Trophoblast cell (in vitro differentiated cells and primary cell): ENCODE measurements around the gene SPG21.

Experiments
- DNase-seq, 2 donors: peaks; one replicate each; pipeline ENCODE4 v3.0.0-alpha.2; 2016
- H2AFZ ChIP-seq: 2 replicates; pipeline ENCODE4 v1.6.1; 2013; ENCODE audit warnings: low read length, moderate library complexity, mild to moderate bottlenecking; ENCODE audit not compliant: insufficient read depth, poor library complexity
- H2AK5ac ChIP-seq: 2 replicates; pipeline ENCODE4 v1.6.1; 2013; ENCODE audit warnings: mild to moderate bottlenecking, low read length
- H2BK120ac ChIP-seq: 2 replicates; pipeline ENCODE4 v1.6.1; 2013; ENCODE audit warnings: low read length, mild to moderate bottlenecking, moderate library complexity; ENCODE audit not compliant: insufficient read depth, poor library complexity
- H2BK12ac ChIP-seq: 2 replicates; pipeline ENCODE4 v1.6.1; 2013; ENCODE audit warnings: mild to moderate bottlenecking, low read length, moderate library complexity
- H2BK5ac ChIP-seq: 2 replicates; pipeline ENCODE4 v1.6.1; 2013; ENCODE audit warnings: low read length, low read depth, moderate library complexity, mild to moderate bottlenecking; ENCODE audit not compliant: poor library complexity
- H3K14ac ChIP-seq: 2 replicates; pipeline ENCODE4 v1.6.1; 2013; ENCODE audit warnings: mild to moderate bottlenecking, low read length
- H3K18ac ChIP-seq: 2 replicates; pipeline ENCODE4 v1.6.1; 2013; ENCODE audit warnings: mild to moderate bottlenecking, low read length
- H3K23ac ChIP-seq: 2 replicates; pipeline ENCODE4 v1.6.1; 2013; ENCODE audit warnings: low read length
- H3K27ac ChIP-seq: 2 replicates; pipeline ENCODE4 v1.5.1; 2013; ENCODE audit warnings: low read depth, mild to moderate bottlenecking, inconsistent platforms, low read length, moderate library complexity
- H3K27me3 ChIP-seq: 2 replicates; pipeline ENCODE4 v1.6.1; 2013; ENCODE audit warnings: inconsistent platforms, mild to moderate bottlenecking, low read length, moderate library complexity; ENCODE audit not compliant: insufficient read depth
- H3K36me3 ChIP-seq, 2 experiments: 1 replicate in 1 of 2; 2 replicates in 1 of 2; pipeline ENCODE4 v1.6.1; 2013; ENCODE audit warnings: low read length in 2 of 2, mild to moderate bottlenecking in 2 of 2, moderate library complexity in 1 of 2; ENCODE audit not compliant: insufficient read depth in 2 of 2, control insufficient read depth in 1 of 2
- H3K4ac ChIP-seq: 2 replicates; pipeline ENCODE4 v1.6.1; 2013; ENCODE audit warnings: low read depth, mild to moderate bottlenecking, low read length, moderate library complexity
- H3K4me1 ChIP-seq, 2 experiments: 1 replicate in 1 of 2; 2 replicates in 1 of 2; pipeline ENCODE4 v1.6.1; 2013; ENCODE audit warnings: low read length in 2 of 2, mild to moderate bottlenecking in 2 of 2, moderate library complexity in 1 of 2; ENCODE audit not compliant: insufficient read depth in 2 of 2, control insufficient read depth in 1 of 2
- H3K4me2 ChIP-seq: 2 replicates; pipeline ENCODE4 v1.6.1; 2013; ENCODE audit warnings: inconsistent platforms, mild to moderate bottlenecking, low read length, moderate library complexity
- H3K4me3 ChIP-seq: 2 replicates; pipeline ENCODE4 v1.5.1; 2013; ENCODE audit warnings: mild to moderate bottlenecking, low read depth, low read length, inconsistent platforms
- H3K79me1 ChIP-seq: one replicate; pipeline ENCODE4 v1.6.1; 2013; ENCODE audit warnings: low read length
- H3K79me2 ChIP-seq: 2 replicates; pipeline ENCODE4 v1.6.1; 2013; ENCODE audit warnings: low read length, mild to moderate bottlenecking; ENCODE audit not compliant: control insufficient read depth, insufficient read depth, poor library complexity
- H3K9ac ChIP-seq: 2 replicates; pipeline ENCODE4 v1.6.1; 2013; ENCODE audit warnings: mild to moderate bottlenecking, low read length
- H3K9me3 ChIP-seq: 2 replicates; pipeline ENCODE4 v1.6.1; 2013; ENCODE audit warnings: low read depth, mild to moderate bottlenecking, control low read depth, inconsistent platforms, low read length; ENCODE audit not compliant: insufficient read depth
- H4K12ac ChIP-seq: 2 replicates; pipeline ENCODE4 v1.6.1; 2013; ENCODE audit warnings: low read depth, mild to moderate bottlenecking, low read length, moderate library complexity
- H4K8ac ChIP-seq: 2 replicates; pipeline ENCODE4 v1.6.1; 2013; ENCODE audit warnings: low read depth, mild to moderate bottlenecking, low read length, moderate library complexity
- H4K91ac ChIP-seq: one replicate; pipeline ENCODE4 v1.6.1; 2013; ENCODE audit warnings: low read depth, mild to moderate bottlenecking, low read length, moderate library complexity
- WGBS: extraction: QIAGEN DNeasy Blood & Tissue Kit; methylation state at CpG from one replicate; pipeline ENCODE4 v1.1.7; 2013; ENCODE audit warnings: missing lambda C conversion rate; ENCODE audit not compliant: insufficient read length, insufficient coverage; ENCODE audit errors: extremely low coverage; 5-methylcytosine and 5-hydroxymethylcytosine counted together

SPG21 gene

DNA sequence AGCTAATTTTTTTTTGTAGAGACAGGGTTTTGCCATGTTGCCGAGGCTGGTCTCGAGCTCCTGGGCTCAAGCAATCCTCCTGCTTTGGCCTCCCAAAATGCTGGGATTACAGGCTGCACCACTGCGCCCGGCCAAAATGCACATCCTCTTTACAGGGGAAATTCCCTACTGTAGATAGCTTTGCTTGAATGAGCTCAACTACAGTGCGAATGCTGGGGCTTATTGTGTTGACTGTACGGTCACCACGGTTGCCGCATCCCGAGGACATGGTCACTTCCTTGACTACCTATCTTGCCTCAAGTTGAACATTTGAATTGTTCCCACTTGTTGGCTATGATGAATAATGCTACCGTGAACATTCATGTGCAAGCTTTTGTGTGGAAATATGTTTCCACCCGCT, 45.0 kb upstream of the SPG21 start:
- Histone ChIP-seq H3K9me3 (peaks cover 2% of the 10 kb centered on the region), H4K8ac (no peak overlapping the region), H3K36me3 (no peaks in the 10 kb centered on the region), H2BK5ac (no peak overlapping the region), H2BK120ac (no peak overlapping the region), H2BK12ac (no peak overlapping the region), H3K4me3 (no peak overlapping the region), H3K23ac (no peak overlapping the region), H3K4me2 (no peak overlapping the region), H4K91ac (no peak overlapping the region), H3K14ac (no peak overlapping the region), H3K27me3 (no peaks in the 10 kb centered on the region), H2AK5ac (no peak overlapping the region), H3K79me1 (no peaks in the 10 kb centered on the region), H2AFZ (no peak overlapping the region), H3K18ac (no peak overlapping the region), H3K27ac (no peak overlapping the region), H4K12ac (no peak overlapping the region), H3K9ac (no peak overlapping the region), H3K4ac (no peak overlapping the region), H3K4me1 (peaks cover 0 to 2% of the 10 kb centered on the region in 2 experiments), H3K79me2 (no peaks in the 10 kb centered on the region)
- DNase-seq, result no peak
- WGBS, result no CpG with 5 or more reads among the region's 11 CpGs

DNA sequence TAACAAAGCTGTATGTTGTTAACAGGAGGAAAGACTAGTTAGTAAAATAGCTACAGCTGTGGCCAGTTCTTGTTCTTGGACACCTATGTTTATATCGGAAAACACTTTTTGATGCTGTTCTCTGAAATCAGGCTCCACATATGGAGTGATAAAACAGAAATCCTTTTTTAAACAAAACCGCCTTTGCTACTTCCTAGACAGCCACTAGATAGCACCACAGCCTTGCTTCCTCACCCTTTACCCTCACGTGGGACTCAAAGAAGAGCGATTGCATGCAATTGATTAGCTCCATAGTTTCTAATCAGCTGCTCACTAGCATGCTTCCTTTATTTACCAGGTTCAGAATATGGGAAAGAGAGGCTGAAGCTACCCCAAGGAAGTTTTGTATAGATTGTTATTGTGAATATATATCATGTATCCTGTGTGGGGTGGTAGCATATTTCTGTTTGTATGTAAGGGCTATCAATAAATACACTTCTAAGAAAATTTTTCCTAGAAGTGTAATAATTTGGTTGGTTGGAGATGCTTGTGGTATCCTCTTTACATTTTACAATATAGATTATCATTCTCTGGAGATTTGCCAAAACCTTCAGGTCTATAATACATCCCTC, 44.0 kb upstream of the SPG21 start:
- Histone ChIP-seq H3K4me3 (no peak overlapping the region), H3K9me3 (peaks cover 2% of the 10 kb centered on the region), H3K27me3 (no peaks in the 10 kb centered on the region), H2BK120ac (no peak overlapping the region), H3K9ac (no peak overlapping the region), H3K27ac (no peak overlapping the region), H4K12ac (no peak overlapping the region), H2BK12ac (no peak overlapping the region), H3K79me2 (peaks cover 5% of the 10 kb centered on the region), H3K23ac (no peak overlapping the region), H3K79me1 (peaks cover 5% of the 10 kb centered on the region), H2AK5ac (no peak overlapping the region), H3K36me3 (no peaks in the 10 kb centered on the region), H4K8ac (no peak overlapping the region), H2AFZ (no peak overlapping the region), H3K18ac (no peak overlapping the region), H2BK5ac (no peak overlapping the region), H3K14ac (no peak overlapping the region), H3K4me2 (no peak overlapping the region), H4K91ac (no peak overlapping the region), H3K4me1 (peaks cover 0 to 2% of the 10 kb centered on the region in 2 experiments), H3K4ac (no peak overlapping the region)
- no CpG with 5 or more reads among the region's 4 CpGs for WGBS
- DNase-seq, result no peak

DNA sequence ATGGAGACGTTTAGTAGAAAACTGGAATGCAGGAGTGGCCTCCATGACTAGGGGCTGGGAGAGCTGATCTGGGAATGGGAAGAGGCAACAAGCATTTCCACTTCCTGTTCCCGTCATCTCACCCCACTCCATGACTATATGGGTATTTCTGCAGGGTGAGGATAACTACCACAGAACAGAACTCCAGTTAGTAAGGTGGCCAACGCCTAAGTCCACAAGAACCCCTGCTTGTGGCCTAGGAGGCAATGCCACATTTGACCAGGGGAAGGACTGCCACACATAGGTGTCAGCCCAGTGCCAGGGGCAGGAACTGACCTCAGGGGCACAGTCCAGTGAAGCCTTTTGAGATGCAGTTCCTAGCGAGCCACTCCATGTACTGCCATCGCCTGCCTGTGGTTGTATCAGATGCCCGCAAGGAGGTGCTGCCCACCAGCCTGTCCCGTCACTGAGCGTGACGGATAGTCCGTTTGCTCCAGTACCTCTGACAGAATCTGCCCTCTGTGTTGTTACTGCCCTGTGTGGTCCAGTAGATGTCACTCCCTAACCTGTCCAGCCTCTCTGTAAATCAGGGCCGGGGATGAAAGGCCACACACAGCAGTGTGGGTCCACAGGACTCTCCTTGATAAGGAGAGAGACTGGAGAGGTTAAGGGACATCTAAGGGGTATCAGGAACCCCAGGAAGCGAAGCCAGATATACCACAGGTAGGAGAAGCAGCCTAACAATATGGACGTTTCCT, 43.3 kb upstream of the SPG21 start:
- WGBS, result no CpG with 5 or more reads among the region's 13 CpGs

DNA sequence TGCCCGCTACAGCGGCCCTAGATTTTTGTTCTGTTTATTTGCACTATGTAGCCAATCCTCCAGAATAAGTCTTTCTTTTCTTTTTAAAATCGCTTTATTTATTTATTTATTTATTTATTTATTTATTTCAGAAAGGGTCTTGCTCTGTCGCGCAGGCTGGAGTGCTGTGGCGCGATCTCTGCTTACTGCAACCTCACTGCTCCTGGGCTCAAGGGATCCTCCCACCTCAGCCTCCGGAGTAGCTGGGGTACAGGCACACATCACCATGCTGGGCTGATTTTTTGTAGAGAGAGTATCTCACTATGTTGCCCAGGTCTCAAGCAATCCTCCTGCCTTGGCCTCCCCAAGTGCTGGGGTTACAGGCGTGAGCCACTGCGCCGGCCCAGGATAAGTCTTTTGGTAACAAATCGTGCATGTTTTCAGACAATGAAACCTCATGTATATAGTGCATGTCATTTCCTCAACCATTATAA, 40.1 kb upstream of the SPG21 start:
- Histone ChIP-seq H3K9ac (no peak overlapping the region), H3K9me3 (peaks cover 2% of the 10 kb centered on the region), H2AK5ac (no peak overlapping the region), H2BK120ac (no peak overlapping the region), H2BK5ac (no peak overlapping the region), H3K23ac (no peak overlapping the region), H4K8ac (no peak overlapping the region), H3K14ac (no peak overlapping the region), H2AFZ (no peak overlapping the region), H3K4me1 (peaks cover 2 to 3% of the 10 kb centered on the region in 2 experiments), H3K4me3 (peak overlapping the region; percentile 10), H3K27me3 (no peaks in the 10 kb centered on the region), H3K79me2 (peaks cover 5% of the 10 kb centered on the region), H3K36me3 (no peaks in the 10 kb centered on the region), H4K12ac (no peak overlapping the region), H3K79me1 (peaks cover 5% of the 10 kb centered on the region), H4K91ac (no peak overlapping the region), H3K27ac (no peak overlapping the region), H2BK12ac (no peak overlapping the region), H3K18ac (no peak overlapping the region), H3K4me2 (peak overlapping the region; percentile 99), H3K4ac (no peak overlapping the region)
- DNase-seq, result no peak
- WGBS, result no CpG with 5 or more reads among the region's 12 CpGs

More for the DNA sequence above, 43.3 kb upstream of the SPG21 start:
- no peak overlapping the region for H3K4ac ChIP-seq
- no peaks in the 10 kb centered on the region for H3K36me3 ChIP-seq
- H3K4me3 ChIP-seq, result no peak overlapping the region
- no peak overlapping the region for H4K8ac ChIP-seq
- peaks cover 2 to 3% of the 10 kb centered on the region in 2 experiments for H3K4me1 ChIP-seq
- H4K12ac ChIP-seq, result no peak overlapping the region
- H2BK5ac ChIP-seq, result no peak overlapping the region
- no peak overlapping the region for H2AFZ ChIP-seq
- H3K79me2 ChIP-seq, result peaks cover 5% of the 10 kb centered on the region
- no peak overlapping the region for H2BK12ac ChIP-seq
- H3K79me1 ChIP-seq, result peaks cover 5% of the 10 kb centered on the region
- H3K4me2 ChIP-seq, result no peak overlapping the region
- H2AK5ac ChIP-seq, result no peak overlapping the region
- H3K9ac ChIP-seq, result no peak overlapping the region
- H3K27ac ChIP-seq, result no peak overlapping the region
- no peak overlapping the region for H3K18ac ChIP-seq
- H3K14ac ChIP-seq, result no peak overlapping the region
- H3K27me3 ChIP-seq, result no peaks in the 10 kb centered on the region
- peak; percentile 60 to 76 for DNase-seq
- H3K23ac ChIP-seq, result no peak overlapping the region
- H2BK120ac ChIP-seq, result no peak overlapping the region
- peaks cover 2% of the 10 kb centered on the region for H3K9me3 ChIP-seq
- no peak overlapping the region for H4K91ac ChIP-seq
